Smooth muscle cell (in vitro differentiated cells): ENCODE data around the gene PEX10. TPM values are rescaled to one million over a fixed set of nuclear protein-coding genes. Genes with fewer than 3 reads are reported as not detected.

Experiments used
- DNase-seq: peaks from one replicate; lab custom pipeline; 2025; ENCODE audit not compliant: unreplicated experiment; lab: John Stamatoyannopoulos, UW
- H2AFZ ChIP-seq: fragments of 200-600 bp; sonication (generic); 2 replicates; pipeline ENCODE4 v1.6.0; 2016; ENCODE audit warnings: antibody characterized with exemption, low read depth, mild to moderate bottlenecking
- H3F3A ChIP-seq: fragments of 200-600 bp; sonication (generic); 2 replicates; pipeline ENCODE4 v1.6.0; 2017; ENCODE audit warnings: antibody characterized with exemption, low read depth
- H3K27ac ChIP-seq: fragments of 200-600 bp; sonication (generic); 2 replicates; pipeline ENCODE4 v1.5.1; 2016; ENCODE audit warnings: low read depth, mild to moderate bottlenecking
- H3K27me3 ChIP-seq: fragments of 200-600 bp; sonication (generic); 2 replicates; pipeline ENCODE4 v1.6.1; 2016; ENCODE audit warnings: low read depth, mild to moderate bottlenecking
- H3K36me3 ChIP-seq: fragments of 200-600 bp; sonication (generic); 2 replicates; pipeline ENCODE4 v1.5.1; 2016; ENCODE audit warnings: low read depth
- H3K4me1 ChIP-seq: fragments of 200-600 bp; sonication (generic); 2 replicates; pipeline ENCODE4 v1.5.1; 2016; ENCODE audit warnings: low read depth
- H3K4me2 ChIP-seq: fragments of 200-600 bp; sonication (generic); 2 replicates; pipeline ENCODE4 v1.6.0; 2016; ENCODE audit warnings: mild to moderate bottlenecking
- H3K4me3 ChIP-seq: fragments of 200-600 bp; sonication (generic); 2 replicates; pipeline ENCODE4 v1.5.1; 2016; ENCODE audit warnings: mild to moderate bottlenecking
- H3K79me2 ChIP-seq: fragments of 200-600 bp; sonication (generic); 2 replicates; pipeline ENCODE4 v1.6.0; 2016; ENCODE audit warnings: low read depth, mild to moderate bottlenecking
- H3K9ac ChIP-seq: fragments of 200-600 bp; sonication (generic); 2 replicates; pipeline ENCODE4 v1.6.0; 2016; ENCODE audit warnings: low read depth
- H3K9me3 ChIP-seq: fragments of 200-600 bp; sonication (generic); replicated peaks from 2 replicates; pipeline ENCODE4 v1.5.1; 2016; ENCODE audit warnings: low read depth
- H4K20me1 ChIP-seq: fragments of 200-600 bp; sonication (generic); 2 replicates; pipeline ENCODE4 v1.6.0; 2016; ENCODE audit warnings: low read depth
- whole genome bisulfite sequencing: methylation state at CpG from one replicate; pipeline ENCODE4 v1.1.7; 2016; ENCODE audit warnings: low lambda C conversion rate; 5-methylcytosine and 5-hydroxymethylcytosine counted together
- polyA plus RNA-seq: library from polyadenylated mRNA; unstranded; fragments of >200 nt; fragmentation: Nextera tagmentation; extraction: Ambion mirVana; gene quantifications from 2 replicates; pipeline ENCODE4 v1.2.1, GENCODE V29; 2016
- total RNA-seq: library from RNA; depleted of rRNA; stranded (reverse); fragments of >200 nt; gene quantifications from 2 replicates; pipeline ENCODE4 v1.2.3, GENCODE V29; 2014
- TF ChIP-seq, protein P1 (sequence below): fragments of 200-600 bp; sonication (generic); IDR thresholded peaks from 2 replicates; pipeline ENCODE4 v1.5.1; 2017; ENCODE audit warnings: borderline replicate concordance, mild to moderate bottlenecking, antibody characterized with exemption; ENCODE audit not compliant: insufficient read depth, poor library complexity, severe bottlenecking

PEX10 gene
- total and polyA plus RNA-seq, 2 experiments from 2014 or later: 14.0 to 20.3 TPM

- H3K4me1 ChIP-seq: no peaks in the 10 kb centered on the region
- H3K27me3 ChIP-seq: no peaks in the 10 kb centered on the region
- no peak overlapping the region for H3K9ac ChIP-seq
- no peak overlapping the region for H3K4me2 ChIP-seq
- H3K79me2 ChIP-seq: no peaks in the 10 kb centered on the region
- TF ChIP-seq, protein P1, sequence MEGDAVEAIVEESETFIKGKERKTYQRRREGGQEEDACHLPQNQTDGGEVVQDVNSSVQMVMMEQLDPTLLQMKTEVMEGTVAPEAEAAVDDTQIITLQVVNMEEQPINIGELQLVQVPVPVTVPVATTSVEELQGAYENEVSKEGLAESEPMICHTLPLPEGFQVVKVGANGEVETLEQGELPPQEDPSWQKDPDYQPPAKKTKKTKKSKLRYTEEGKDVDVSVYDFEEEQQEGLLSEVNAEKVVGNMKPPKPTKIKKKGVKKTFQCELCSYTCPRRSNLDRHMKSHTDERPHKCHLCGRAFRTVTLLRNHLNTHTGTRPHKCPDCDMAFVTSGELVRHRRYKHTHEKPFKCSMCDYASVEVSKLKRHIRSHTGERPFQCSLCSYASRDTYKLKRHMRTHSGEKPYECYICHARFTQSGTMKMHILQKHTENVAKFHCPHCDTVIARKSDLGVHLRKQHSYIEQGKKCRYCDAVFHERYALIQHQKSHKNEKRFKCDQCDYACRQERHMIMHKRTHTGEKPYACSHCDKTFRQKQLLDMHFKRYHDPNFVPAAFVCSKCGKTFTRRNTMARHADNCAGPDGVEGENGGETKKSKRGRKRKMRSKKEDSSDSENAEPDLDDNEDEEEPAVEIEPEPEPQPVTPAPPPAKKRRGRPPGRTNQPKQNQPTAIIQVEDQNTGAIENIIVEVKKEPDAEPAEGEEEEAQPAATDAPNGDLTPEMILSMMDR: no peak
- H3F3A ChIP-seq: no peaks in the 10 kb centered on the region
- WGBS: 91% methylated on average over 11 of the region's 11 CpGs
- DNase-seq: no peak
- no peaks in the 10 kb centered on the region for H4K20me1 ChIP-seq
- no peaks in the 10 kb centered on the region for H3K9me3 ChIP-seq
- H2AFZ ChIP-seq: no peak overlapping the region
- H3K4me3 ChIP-seq: no peak overlapping the region
- H3K36me3 ChIP-seq: no peaks in the 10 kb centered on the region
- no peak overlapping the region for H3K27ac ChIP-seq
These were observed 51.6 kb downstream of the PEX10 start for GRCh38 chr1:2360588-2361364.

GRCh38 chr1:2358651-2359640 lies 53.4 kb downstream of the PEX10 start:
- no peaks in the 10 kb centered on the region for H3K79me2 ChIP-seq
- no peak overlapping the region for H2AFZ ChIP-seq
- H3K4me2 ChIP-seq: no peak overlapping the region
- no peaks in the 10 kb centered on the region for H4K20me1 ChIP-seq
- H3K27me3 ChIP-seq: no peaks in the 10 kb centered on the region
- TF ChIP-seq, protein P1: no peak
- H3K36me3 ChIP-seq: no peaks in the 10 kb centered on the region
- H3K4me1 ChIP-seq: no peaks in the 10 kb centered on the region
- H3K27ac ChIP-seq: no peak overlapping the region
- no peak overlapping the region for H3K4me3 ChIP-seq
- DNase-seq: no peak
- H3K9ac ChIP-seq: no peak overlapping the region
- WGBS: 86% methylated on average over 23 of the region's 24 CpGs
- no peaks in the 10 kb centered on the region for H3K9me3 ChIP-seq
- H3F3A ChIP-seq: no peaks in the 10 kb centered on the region

DNA sequence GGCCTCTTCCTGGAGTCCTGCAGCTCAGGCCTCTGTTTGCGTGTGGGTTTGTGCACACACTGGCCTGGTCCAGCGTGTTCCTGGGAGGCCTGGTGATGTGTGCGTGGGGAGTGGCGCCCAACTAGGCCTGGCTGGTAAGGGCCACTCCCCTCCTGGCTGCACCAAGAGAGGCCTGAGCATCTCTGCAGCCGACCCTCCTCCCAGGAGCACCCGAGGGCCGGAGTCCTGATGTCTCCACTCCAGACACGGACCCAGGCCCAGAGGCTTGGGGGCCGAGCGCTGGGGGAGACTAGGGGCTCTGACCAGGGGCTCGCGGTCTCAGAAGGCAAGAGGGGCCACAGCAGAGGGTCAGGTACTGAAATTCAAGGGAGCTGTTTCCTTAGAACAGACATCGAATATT lies 54.3 kb downstream of the PEX10 start:
- TF ChIP-seq, protein P1: no peak
- H2AFZ ChIP-seq: no peak overlapping the region
- DNase-seq: no peak
- H3K4me3 ChIP-seq: no peak overlapping the region
- H3K36me3 ChIP-seq: no peaks in the 10 kb centered on the region
- no peaks in the 10 kb centered on the region for H3K9me3 ChIP-seq
- H3K27me3 ChIP-seq: no peaks in the 10 kb centered on the region
- no peaks in the 10 kb centered on the region for H4K20me1 ChIP-seq
- H3K4me1 ChIP-seq: no peaks in the 10 kb centered on the region
- 95% methylated on average over 11 of the region's 13 CpGs for WGBS
- H3K27ac ChIP-seq: no peak overlapping the region
- no peak overlapping the region for H3K4me2 ChIP-seq
- H3K79me2 ChIP-seq: no peaks in the 10 kb centered on the region
- H3F3A ChIP-seq: no peaks in the 10 kb centered on the region
- H3K9ac ChIP-seq: no peak overlapping the region
